HG02642 (cell line): ENCODE results near the gene TXNRD2.
A peak's percentile ranks its signal among the peaks of the same experiment; 100 is the strongest.
"Not testable (repeated sequence)": the region's sequence is repeated elsewhere in the genome, so short reads cannot be mapped to it uniquely, and the experiment has no call there.

Source experiments
- ATAC-seq: cut with Tn5 transposase; IDR thresholded peaks from one replicate; pipeline ENCODE4 v1.9.1; 2021; ENCODE audit warnings: mild to moderate bottlenecking; ENCODE audit not compliant: unreplicated experiment, poor library complexity

Gene TXNRD2

DNA sequence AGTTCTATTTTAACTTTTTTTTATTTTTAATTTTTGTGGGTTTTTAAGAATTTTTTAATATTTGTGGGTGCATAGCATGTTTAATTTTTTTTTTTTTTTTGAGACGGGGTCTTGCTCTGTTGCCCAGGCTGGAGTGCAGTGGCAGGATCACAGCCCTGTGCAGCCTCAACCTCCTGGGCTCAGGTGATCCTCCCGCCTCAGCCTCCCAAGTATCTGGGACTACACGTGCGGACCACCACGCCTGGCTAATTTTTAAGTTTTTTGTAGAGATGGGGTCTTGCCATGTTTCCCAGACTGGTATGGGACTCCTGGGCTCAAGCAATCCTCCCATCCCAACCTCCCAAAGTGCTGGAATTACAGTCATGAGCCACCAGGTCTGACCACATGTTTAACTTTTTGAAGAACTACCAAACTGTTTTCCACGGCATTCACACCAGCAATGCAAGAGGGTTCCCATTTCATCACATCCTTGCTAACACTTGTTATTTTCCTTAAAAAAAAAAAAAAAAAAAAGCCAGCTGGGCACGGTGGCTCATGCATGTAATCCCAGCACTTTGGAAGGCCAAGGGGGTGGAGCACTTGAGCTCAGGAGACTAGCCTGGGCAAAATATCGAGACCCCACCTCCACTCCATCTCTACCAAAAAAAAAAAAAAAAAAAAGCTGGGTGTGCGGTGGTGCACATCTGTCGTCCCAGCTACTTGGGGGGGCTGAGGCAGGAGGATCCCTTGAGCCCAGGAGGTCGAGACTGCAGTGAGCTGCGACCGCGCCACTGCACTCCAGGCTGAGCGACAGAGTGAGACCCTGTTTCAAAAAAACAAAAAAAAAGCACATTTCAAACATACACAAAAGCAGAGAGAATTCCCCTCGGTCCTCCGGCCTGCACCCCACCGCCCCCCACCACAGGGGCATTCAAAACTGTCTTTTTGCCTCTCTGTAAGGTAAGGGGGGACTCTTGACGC lies 16.7 kb upstream of the TXNRD2 start:
- ATAC-seq, result no peak

DNA sequence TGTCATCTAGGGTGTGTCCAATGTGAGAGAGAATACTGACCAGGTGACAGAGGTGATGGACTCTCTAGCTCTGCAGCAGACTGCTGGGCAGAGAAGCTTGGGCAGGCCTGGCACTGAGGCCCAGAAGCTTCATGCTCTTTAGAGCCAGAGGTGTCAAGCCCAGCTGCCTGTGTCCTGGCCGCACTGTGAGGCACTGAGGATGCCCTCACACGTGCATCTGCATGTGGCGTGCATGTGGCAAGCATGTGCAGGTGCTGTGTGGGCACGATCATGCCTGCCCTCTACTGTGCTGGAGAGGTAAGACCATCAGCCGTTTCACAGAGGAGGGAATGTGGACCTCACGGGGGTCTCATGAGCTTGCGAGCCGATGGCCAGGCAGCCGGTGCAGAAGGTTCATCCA lies 15.8 kb upstream of the TXNRD2 start:
- ATAC-seq, result no peak

DNA sequence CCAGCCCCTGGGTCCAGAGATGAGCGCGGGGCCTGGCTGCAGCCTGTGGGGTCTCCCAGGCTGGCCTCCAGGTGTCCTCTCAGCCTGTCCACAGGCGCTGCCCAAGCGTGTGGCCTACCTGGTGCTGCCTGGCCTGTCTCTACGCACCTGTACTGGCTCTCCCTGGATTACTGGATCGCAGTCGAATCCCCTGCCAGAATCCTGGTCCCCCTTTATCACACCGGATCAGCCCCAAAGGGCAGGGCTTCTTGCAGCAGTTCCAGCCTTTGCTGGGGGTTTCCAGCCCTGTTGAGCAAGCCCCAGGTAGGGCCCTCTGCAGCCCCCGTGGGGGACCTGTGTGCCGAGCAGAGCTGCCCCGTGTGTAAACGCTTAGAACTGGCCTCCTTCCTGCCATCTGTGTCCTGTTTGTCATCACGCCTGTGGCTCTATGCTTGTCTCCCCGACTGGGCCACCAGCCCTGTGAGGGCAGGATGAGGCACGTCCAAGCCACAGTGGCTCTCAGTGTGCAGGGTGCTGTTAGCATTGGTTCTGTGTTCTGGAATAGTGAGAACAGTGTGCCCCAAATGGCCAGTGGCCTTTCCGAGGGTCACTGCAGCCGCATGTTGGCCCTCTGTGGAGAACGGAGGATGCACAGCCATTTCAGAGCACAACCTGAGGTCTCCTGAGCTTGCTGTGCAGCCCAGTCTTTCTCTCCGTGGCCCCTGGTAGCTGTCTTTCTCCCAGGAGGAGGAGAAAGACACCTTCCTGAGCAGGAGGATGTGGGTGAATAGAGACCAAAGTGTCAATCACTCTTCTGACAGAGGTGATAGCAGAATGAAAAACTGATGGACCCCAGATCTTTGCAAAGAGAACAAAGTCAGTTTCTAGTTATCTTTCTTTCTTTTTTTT lies 13.9 kb upstream of the TXNRD2 start:
- no peak for ATAC-seq

DNA sequence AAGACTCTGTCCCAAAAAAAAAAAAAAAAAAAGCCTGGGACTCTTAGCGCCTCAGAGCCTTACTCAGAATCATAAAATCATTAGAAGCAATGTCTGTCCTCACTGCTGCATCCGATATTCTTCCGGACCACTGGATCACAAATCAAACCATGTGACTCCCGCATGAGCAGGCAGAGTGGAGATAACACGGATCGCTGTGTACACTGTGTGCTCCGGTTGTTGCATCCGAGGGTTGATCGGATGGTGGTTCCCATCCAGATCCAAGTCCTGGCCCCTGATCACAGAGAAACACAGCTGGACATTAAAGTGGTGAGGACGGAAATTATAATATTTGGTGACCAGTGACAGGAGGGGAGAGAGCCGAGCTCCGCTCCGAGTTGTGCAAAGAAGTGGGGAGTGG lies 9.7 kb upstream of the TXNRD2 start:
- no peak for ATAC-seq

DNA sequence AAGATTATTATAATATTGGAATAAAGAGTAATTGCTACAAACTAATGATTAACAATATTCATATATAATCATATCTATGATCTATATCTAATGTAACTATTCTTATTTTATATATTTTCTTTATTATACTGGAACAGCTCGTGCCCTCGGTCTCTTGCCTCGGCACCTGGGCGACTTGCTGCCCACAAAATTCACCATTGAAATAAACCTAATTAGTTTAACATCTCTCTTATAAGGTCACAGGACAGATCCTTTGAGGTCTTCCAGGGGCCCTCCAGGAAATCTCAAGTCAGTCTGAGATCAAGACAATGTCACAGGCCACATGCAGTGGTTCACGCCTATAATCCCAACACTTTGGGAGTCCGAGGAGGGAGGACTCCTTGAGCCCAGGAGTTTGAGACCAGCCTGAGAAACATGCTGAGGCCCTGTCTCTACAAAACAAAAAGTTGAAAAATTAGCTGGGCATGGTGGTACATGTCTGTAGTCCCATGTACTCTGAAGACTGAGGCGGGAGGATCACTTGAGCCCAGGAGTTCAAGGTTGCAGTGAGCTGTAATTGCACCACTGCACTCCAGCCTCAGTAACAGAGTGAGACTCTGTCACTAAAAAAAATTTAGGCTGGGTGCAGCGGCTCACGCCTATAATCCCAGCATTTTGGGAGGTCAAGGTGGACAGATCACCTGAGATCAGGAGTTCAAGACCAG lies 6.6 kb upstream of the TXNRD2 start:
- no peak for ATAC-seq

DNA sequence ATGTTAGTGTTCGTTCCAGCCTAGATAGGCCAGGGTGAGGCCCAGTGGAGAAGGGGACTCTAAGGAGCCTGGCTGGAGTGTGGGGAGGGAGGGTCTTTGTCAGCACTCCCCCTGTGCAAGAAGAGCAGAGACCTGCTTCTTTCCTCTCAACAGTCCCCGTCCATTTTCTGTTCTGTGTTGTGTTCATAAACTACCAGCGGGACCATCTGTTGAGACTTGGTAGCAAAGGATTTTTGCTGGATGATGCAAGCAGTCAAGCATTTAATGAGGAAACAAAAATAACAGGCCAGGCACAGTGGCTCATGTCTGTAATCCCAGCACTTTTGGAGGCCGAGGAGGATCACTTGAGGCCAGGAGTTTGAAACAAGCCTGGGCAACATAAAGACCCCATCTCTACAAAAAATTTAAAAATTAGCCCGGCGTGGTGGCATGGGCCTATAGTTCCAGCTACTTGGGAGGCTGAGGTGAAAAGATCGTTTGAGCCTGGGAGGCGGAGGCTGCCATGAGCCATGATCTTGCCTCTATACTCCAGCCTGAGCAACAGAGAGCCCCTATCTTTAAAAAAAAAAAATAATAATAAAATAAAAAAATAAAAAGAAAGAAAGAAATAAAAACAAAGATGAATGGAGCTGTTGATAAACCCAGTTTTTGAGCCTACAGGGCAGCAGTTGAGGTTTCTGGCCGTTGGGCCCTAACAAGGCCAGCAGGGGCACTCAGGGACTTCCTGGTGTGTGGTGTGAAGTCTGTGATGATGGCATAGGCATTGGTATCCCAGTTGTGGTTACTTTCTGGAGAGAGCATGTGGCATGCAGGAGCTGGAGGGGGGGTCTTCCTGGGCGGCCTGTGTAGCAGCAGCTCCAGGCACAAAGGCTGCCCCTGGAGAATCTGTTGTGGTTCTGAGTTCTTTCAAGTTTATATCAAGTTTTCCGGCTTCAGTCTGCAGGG lies 1.7 kb upstream of the TXNRD2 start:
- ATAC-seq, result no peak

DNA sequence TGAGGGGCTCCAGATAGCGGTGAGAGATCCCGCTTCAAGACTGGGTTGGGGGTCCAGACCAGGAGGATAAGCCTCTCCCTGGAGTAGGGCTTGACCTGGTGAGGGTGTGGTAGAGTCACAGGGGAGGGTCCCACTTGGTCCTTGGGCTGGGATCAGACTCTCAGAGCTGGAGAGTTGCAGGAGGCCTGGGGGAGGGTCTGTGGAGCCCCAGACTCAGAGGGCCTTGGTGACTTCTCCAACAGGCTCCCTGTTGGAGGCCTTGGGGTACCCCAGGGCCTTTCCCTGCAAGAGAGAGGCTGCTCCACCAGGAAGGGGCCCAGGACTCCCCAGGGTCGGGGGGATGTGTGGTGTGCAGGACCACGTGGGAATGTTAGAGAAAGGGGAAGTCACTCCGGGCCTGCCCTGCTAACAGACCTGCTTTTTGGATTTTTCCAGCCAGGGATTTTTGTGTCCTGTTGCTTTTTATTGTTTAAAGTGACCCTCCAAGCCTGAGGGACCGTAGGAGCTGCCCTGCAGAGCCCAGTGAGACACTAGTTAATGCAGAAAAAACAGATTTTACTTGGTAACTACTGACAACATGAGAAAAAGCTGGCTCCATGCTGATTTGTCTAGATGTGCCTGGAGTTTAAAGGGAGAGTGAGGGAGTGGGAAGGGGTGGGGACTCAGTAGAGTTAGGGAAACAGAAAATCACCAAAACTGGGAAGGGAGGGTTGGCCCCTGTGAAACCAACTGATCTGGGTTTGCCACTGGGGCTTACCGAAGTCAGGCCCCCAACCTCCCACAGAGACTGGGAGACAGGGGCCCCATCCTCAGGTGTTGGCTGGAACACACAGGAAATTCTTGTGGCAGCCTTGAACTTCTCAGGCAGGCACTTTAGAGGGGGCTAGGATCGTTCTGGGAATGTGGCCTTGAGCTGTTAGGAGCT lies 801 bp upstream of the TXNRD2 start:
- peak; percentile 33 for ATAC-seq

DNA sequence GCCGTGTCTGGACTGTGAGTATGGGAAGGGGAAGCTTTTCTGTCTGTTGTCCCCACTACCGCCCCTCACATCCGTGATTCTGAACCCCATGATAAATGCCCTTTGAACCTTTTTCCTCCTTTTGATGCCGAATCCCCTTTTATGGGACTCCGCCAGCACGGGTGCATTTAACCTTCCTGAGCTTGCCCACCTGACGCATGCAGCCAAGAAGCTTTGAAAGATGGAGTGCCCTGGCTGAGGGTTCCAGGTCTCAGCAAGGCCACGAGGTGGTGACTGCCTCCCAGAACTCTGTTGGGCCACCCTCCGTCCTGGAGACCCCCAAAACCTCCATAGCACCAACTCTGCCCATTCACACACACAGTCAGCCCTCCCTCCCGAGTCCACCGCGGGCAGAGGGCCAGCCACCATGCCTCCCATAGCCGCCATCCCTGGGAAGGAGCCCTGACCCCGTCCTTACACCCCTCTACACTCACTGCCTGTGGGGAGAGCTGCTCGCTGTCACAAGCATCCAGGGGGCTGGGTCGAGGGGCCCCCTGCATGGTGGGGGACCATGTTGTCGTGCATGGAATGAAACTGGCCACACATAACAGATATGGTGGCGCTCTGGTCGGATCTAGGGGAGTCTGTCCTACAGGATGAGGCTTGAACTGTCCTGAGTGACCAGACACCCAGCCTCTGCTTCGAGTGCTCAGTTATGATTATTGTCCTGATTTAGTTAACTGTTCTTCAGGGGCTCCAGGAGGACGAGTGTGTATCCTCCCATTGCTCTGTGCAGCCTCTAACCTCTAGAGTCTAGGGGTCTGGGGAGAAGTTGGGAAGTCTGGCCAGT lies 868 bp downstream of the TXNRD2 start:
- no peak for ATAC-seq

DNA sequence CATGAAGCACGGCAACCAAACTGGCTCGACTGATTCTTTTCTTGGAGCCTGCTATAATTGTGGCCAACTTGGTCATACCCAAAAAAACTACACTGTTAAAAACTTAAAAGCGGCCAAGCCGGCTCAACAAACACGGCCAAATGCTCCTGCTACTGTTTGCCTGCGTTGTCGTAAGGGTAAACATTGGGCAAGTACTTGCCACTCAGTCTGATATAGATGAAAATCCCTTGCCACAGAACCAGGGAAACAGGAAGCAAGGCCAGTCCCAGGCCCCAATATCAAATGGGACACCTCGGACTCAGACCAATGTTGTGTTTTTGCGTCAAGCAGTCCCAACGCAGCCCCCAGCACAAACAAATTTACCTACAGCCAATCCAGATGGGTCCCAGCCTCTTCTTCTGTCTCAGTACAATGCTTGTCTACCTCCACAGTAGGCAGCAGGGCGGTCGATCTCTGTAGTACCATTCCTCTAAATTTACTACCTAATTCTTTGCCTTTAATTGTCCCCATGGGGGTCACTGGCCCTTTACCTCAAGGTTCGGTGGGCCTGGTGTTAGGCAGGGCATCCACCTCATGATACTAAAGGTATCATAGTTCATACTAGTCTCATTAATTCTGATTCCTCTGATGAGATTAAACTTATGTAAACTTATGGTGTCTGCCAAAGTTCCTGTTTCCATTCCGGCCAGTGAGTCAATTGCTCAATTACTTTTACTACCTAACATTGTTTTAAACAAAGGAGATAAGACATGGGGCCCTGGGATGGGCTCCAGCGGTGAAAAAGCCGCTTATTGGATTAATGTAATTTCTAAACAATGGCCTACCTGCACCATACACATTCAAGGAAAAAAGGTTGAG lies 3.8 kb downstream of the TXNRD2 start:
- no peak for ATAC-seq

DNA sequence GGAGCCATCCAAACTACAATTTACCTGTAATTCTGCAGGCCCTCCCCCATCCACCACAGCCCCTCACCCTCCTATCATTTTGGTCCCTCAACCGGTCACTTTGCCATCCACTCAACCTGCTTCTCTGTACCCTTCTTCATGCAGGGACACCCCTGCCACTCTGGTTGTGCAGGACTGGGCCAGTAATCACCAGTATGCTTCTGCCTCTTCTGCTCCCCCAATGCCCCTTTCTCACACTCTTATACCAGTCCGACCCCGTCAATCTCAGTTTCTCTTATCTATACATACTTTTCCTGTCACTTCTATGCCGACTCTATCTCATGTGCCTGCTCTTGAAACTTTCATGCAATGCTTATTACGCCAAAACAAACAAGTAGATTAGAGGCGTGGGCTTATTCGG lies 5.1 kb downstream of the TXNRD2 start:
- ATAC-seq, result no peak

DNA sequence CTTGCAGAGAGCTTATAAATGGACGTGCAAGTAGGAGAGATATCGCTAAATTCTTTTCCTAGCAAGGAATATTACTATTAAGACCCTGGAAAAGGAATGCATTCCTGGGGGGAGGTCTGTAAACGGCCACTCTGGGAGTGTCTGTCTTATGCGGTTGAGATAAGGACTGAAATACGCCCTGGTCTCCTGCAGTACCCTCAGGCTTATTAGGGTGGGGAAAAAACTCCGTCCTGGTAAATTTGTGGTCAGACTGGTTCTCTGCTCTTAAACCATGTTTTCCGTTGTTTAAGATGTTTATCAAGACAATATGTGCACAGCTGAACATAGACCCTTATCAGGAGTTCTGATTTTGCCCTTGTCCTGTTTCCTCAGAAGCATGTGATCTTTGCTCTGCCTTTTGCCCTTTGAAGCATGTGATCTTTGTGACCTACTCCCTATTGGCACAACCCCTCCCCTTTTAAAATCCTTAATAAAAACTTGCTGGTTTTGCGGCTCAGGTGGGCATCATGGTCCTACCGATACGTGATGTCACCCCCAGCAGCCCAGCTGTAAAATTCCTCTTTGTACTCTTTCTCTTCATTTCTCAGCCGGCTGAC lies 6.4 kb downstream of the TXNRD2 start:
- not testable (repeated sequence) for ATAC-seq

DNA sequence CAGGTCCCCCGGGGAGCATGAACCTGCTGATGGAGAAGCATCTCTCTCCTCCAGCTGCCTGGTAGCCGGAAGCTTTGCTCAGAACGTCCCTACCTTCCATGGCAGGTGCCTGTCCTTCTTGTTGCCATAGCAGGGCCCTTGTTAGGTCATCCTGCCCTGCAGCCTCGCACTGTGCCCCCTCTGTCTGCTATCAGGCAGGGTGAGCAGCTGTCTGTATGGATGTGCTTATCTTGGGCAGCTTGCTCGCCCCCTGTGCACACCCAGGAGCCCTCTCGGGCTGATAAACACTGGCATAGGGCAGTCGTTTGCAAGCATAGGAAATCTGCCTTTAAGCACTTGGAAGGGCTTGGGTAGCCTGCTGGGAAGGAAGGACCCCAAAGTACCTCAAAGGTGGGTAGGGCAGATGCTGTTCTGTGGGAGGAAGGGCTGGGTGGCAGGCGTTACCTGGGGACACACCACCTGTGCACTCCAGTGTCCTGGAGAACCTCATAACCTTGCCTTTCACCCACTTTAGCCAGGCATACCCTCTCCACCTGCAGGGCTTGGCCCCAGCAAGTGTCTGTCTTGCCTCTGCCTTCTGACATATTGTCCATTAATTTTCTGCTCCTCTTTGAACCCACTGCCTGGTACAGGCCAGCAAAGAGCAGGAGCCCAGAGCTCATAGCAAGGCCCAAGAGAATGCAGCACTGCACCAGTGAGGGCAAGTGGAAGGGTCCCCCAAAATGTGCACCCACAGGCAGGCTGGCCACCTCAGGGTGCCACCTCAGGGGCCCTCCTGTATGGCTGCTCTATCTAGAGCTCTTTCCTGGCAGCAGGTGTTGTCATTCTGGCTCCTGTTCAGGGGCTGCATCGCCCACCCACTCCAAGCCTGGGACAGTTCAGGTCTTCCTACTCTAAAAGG lies 8.0 kb downstream of the TXNRD2 start:
- no peak for ATAC-seq

DNA sequence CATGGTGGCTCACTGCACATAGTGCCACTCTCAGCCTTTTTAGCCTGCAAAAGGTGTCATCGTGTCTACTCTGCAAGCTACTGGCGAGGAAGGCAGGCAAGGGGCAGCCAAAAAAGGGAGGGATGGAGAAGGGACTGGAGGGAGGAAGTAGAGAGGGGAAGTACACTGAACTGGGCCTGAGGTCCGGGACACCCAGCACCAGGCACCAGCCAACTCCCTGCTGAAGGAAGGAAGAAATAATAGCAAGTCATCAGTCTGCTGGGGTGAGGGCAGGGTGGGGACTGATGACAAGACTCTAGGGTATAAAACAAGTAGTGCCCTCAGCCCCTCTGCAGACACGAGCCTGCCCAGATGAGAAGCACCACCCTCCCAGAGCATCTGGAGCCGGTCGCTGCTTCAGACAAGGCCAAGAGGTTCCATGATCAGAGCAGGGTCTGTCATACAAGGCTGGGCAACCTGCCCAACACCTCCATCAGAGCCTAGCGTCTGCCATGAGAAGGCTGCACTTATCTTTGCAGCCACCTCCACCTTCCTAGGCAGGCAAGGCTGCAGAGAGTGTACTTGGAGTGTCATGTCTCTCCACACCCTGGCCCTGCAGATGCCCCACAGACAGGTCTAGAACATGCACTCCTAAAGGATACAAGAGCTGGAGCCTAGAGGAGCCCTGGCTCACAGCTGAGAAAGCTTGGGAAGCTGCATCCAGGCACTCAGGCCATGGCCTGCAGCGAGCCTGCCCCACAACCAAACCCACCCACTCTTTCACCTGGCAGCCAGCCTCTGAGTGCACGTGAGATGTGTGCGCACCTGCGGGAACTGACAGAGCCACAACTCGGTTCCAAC lies 9.0 kb downstream of the TXNRD2 start:
- no peak for ATAC-seq

DNA sequence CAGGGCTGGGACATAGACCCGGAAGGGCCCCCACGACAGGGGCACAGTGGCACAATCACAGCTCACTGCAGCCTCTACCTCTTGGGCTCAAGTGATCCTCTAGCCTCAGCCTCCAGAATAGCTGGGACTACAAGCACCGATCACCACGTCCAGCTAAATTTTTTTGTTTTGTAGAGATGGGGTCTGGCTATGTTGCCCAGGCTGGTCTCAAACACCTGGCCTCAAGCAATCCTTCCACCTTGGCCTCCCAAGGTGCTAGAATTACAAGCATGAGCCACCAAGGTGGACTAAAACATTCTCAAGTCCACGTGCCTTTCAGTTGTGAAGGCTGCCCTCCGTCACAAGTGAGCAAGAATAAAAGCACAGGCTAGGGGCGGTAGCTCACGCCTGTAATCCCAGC lies 10.1 kb downstream of the TXNRD2 start:
- ATAC-seq, result no peak
